ENCODE data around the gene NSD1.

Gene NSD1

GRCh38 chr5:177232761-177233160 lies 99.2 kb downstream of the NSD1 start:
- Histone ChIP-seq H3K27me3 (ENCODE audit: control insufficient read depth, low read length) (no peaks in the 10 kb centered on the region), H3F3A (ENCODE audit: control insufficient read depth, insufficient read depth) (0 out of 2 replicates have a peak, but pooled peaks cover 2% of the 10 kb centered on the region), H3K36me3 (ENCODE audit: control insufficient read depth, low read length) (peaks cover 52% of the 10 kb centered on the region), H3K79me2 (ENCODE audit: control insufficient read depth, low read length) (peaks cover 63% of the 10 kb centered on the region), H3K4me1 (ENCODE audit: control insufficient read depth, low read length) (peaks cover 18% of the 10 kb centered on the region), H3K9me2 (replicated peaks; ENCODE audit: control insufficient read depth, low read length) (no peaks in the 10 kb centered on the region), H3K9me3 (ENCODE audit: control insufficient read depth, insufficient read depth, low read length) (no peaks in the 10 kb centered on the region), H3K4me3 (ENCODE audit: low read length) (no peak overlapping the region), H3K27ac (ENCODE audit: low read depth, low read length) (no peak overlapping the region), H3K4me2 (ENCODE audit: low read length) (no peak overlapping the region), H4K20me1 (ENCODE audit: control insufficient read depth, insufficient read depth, low read depth, low read length) (0 out of 2 replicates have a peak, but pooled peaks cover 4% of the 10 kb centered on the region)
- TF ChIP-seq, protein P1, sequence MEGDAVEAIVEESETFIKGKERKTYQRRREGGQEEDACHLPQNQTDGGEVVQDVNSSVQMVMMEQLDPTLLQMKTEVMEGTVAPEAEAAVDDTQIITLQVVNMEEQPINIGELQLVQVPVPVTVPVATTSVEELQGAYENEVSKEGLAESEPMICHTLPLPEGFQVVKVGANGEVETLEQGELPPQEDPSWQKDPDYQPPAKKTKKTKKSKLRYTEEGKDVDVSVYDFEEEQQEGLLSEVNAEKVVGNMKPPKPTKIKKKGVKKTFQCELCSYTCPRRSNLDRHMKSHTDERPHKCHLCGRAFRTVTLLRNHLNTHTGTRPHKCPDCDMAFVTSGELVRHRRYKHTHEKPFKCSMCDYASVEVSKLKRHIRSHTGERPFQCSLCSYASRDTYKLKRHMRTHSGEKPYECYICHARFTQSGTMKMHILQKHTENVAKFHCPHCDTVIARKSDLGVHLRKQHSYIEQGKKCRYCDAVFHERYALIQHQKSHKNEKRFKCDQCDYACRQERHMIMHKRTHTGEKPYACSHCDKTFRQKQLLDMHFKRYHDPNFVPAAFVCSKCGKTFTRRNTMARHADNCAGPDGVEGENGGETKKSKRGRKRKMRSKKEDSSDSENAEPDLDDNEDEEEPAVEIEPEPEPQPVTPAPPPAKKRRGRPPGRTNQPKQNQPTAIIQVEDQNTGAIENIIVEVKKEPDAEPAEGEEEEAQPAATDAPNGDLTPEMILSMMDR (IDR thresholded peaks at IDR 0.05; ENCODE audit: low read depth, low read length, poor library complexity, severe bottlenecking), result no peak
- TF ChIP-seq EZH2phosphoT487 (IDR thresholded peaks at IDR 0.05; ENCODE audit: borderline replicate concordance, low read length), result no peak

- Histone ChIP-seq H3K4me1 (ENCODE audit: control insufficient read depth, low read length) (peaks cover 18% of the 10 kb centered on the region), H3K27ac (ENCODE audit: low read depth, low read length) (no peak overlapping the region), H3K4me3 (ENCODE audit: low read length) (no peak overlapping the region), H4K20me1 (ENCODE audit: control insufficient read depth, insufficient read depth, low read depth, low read length) (0 out of 2 replicates have a peak, but pooled peaks cover 4% of the 10 kb centered on the region), H3K27me3 (ENCODE audit: control insufficient read depth, low read length) (no peaks in the 10 kb centered on the region), H3K4me2 (ENCODE audit: low read length) (no peak overlapping the region), H3K9me3 (ENCODE audit: control insufficient read depth, insufficient read depth, low read length) (no peaks in the 10 kb centered on the region), H3K9me2 (replicated peaks; ENCODE audit: control insufficient read depth, low read length) (no peaks in the 10 kb centered on the region), H3K79me2 (ENCODE audit: control insufficient read depth, low read length) (peaks cover 58% of the 10 kb centered on the region), H3K36me3 (ENCODE audit: control insufficient read depth, low read length) (peaks cover 56% of the 10 kb centered on the region), H3F3A (ENCODE audit: control insufficient read depth, insufficient read depth) (0 out of 2 replicates have a peak, but pooled peaks cover 2% of the 10 kb centered on the region)
- TF ChIP-seq, protein P1 (IDR thresholded peaks at IDR 0.05; ENCODE audit: low read depth, low read length, poor library complexity, severe bottlenecking), result no peak
- TF ChIP-seq EZH2phosphoT487 (IDR thresholded peaks at IDR 0.05; ENCODE audit: borderline replicate concordance, low read length), result no peak
Observed at GRCh38 chr5:177233206-177233605, 99.6 kb downstream of the NSD1 start.

- TF ChIP-seq EZH2phosphoT487 (IDR thresholded peaks at IDR 0.05; ENCODE audit: borderline replicate concordance, low read length), result no peak
- TF ChIP-seq, protein P1 (IDR thresholded peaks at IDR 0.05; ENCODE audit: low read depth, low read length, poor library complexity, severe bottlenecking), result no peak
- peaks cover 57% of the 10 kb centered on the region for H3K36me3 ChIP-seq (ENCODE audit: control insufficient read depth, low read length)
Observed at GRCh38 chr5:177233802-177234201, 100.2 kb downstream of the NSD1 start.

More at GRCh38 chr5:177233802-177234201, 100.2 kb downstream of the NSD1 start:
- H3K4me1 ChIP-seq (ENCODE audit: control insufficient read depth, low read length), result peaks cover 18% of the 10 kb centered on the region
- H3K27me3 ChIP-seq (ENCODE audit: control insufficient read depth, low read length), result no peaks in the 10 kb centered on the region
- peaks cover 52% of the 10 kb centered on the region for H3K79me2 ChIP-seq (ENCODE audit: control insufficient read depth, low read length)
- H3K4me3 ChIP-seq (ENCODE audit: low read length), result no peak overlapping the region
- H3F3A ChIP-seq (ENCODE audit: control insufficient read depth, insufficient read depth), result peaks cover 5% of the 10 kb centered on the region; the same call in 1 of the 2 replicates
- H3K4me2 ChIP-seq (ENCODE audit: low read length), result no peak overlapping the region
- no peak overlapping the region for H3K27ac ChIP-seq (ENCODE audit: low read depth, low read length)
- 0 out of 2 replicates have a peak, but pooled peaks cover 4% of the 10 kb centered on the region for H4K20me1 ChIP-seq (ENCODE audit: control insufficient read depth, insufficient read depth, low read depth, low read length)
- no peaks in the 10 kb centered on the region for H3K9me3 ChIP-seq (ENCODE audit: control insufficient read depth, insufficient read depth, low read length)
- no peaks in the 10 kb centered on the region for H3K9me2 ChIP-seq (replicated peaks; ENCODE audit: control insufficient read depth, low read length)

Measured in DOHH2 (cell line).